Stimulated activated CD8-positive, alpha-beta memory T cell treated with anti-CD3 and anti-CD28 coated beads, Interleukin-12 subunit alpha, Interleukin-12 subunit beta, amount 100 ng/mL, for 1 hour (primary cell): ENCODE data around the gene HAAO.
"Not testable (repeated sequence)": the region's sequence is repeated elsewhere in the genome, so short reads cannot be mapped to it uniquely, and the experiment has no call there.

Experiments used
- DNase-seq: peaks from one replicate; pipeline ENCODE4 v3.0.0-alpha.2; 2020; ENCODE audit warnings: low read depth

Gene HAAO

GRCh38 chr2:42747422-42747821 lies 45.0 kb downstream of the HAAO start:
- DNase-seq, result no peak

- DNase-seq, result no peak
Observed at GRCh38 chr2:42744545-42745082, 47.8 kb downstream of the HAAO start.

GRCh38 chr2:42743659-42743990 lies 48.8 kb downstream of the HAAO start:
- no peak for DNase-seq

- no peak for DNase-seq
Observed at GRCh38 chr2:42742740-42743658, 49.4 kb downstream of the HAAO start.

- no peak for DNase-seq
Observed at GRCh38 chr2:42741140-42741539, 51.2 kb downstream of the HAAO start.

- no peak for DNase-seq
Observed at GRCh38 chr2:42736598-42737322, 55.6 kb downstream of the HAAO start.

- DNase-seq, result no peak
Observed at GRCh38 chr2:42733852-42734251, 58.5 kb downstream of the HAAO start.

GRCh38 chr2:42731316-42731715 lies 61.1 kb downstream of the HAAO start:
- DNase-seq, result not testable (repeated sequence)

GRCh38 chr2:42726680-42727079 lies 65.7 kb downstream of the HAAO start:
- no peak for DNase-seq

GRCh38 chr2:42725657-42726056 lies 66.7 kb downstream of the HAAO start:
- no peak for DNase-seq

- DNase-seq, result no peak
Observed at GRCh38 chr2:42724886-42725285, 67.5 kb downstream of the HAAO start.

GRCh38 chr2:42723465-42723864 lies 68.9 kb downstream of the HAAO start:
- DNase-seq, result no peak

- DNase-seq, result no peak
Observed at GRCh38 chr2:42722320-42723190, 69.8 kb downstream of the HAAO start.

GRCh38 chr2:42721898-42722297 lies 70.5 kb downstream of the HAAO start:
- no peak for DNase-seq
